Colonic mucosa (tissue), 4 donors: Measurements from ENCODE around the gene PLCB1. TPM values are rescaled to one million over a fixed set of nuclear protein-coding genes. Genes with fewer than 3 reads are reported as not detected.

ENCODE experiments used
- DNase-seq: peaks from one replicate; pipeline ENCODE4 v3.0.0-alpha.2; 2020
- H3K27ac ChIP-seq: fragments of 200-600 bp; one replicate; pipeline ENCODE4 v1.8.0; 2021
- H3K27me3 ChIP-seq: fragments of 200-600 bp; one replicate; pipeline ENCODE4 v1.8.0; 2021
- H3K36me3 ChIP-seq: fragments of 200-600 bp; one replicate; pipeline ENCODE4 v1.8.0; 2021
- H3K4me1 ChIP-seq: fragments of 200-600 bp; one replicate; pipeline ENCODE4 v1.8.0; 2021; ENCODE audit warnings: mild to moderate bottlenecking
- H3K4me3 ChIP-seq: fragments of 200-600 bp; one replicate; pipeline ENCODE4 v1.8.0; 2021
- H3K9ac ChIP-seq, 2 donors: one replicate each; pipeline ENCODE4 v1.7.0; 2013; ENCODE audit warnings: control low read depth in 2 of 2, low read depth in 2 of 2, low read length in 2 of 2
- H3K9me3 ChIP-seq: fragments of 200-600 bp; one replicate; pipeline ENCODE4 v1.8.0; 2021
- intact Hi-C: fragments of 100-400 bp; cut with DNase I; formaldehyde crosslinking; loops from one replicate; pipeline ENCODE4 v1.14.1; 2022
- total RNA-seq, 2 donors: library from RNA; stranded (reverse); fragmentation: NEBNext Ultra II Directional in 1 of 2; extraction: Animal tissue kit (Norgen Biotek cat#: 25700) in 1 of 2; gene quantifications; one replicate each; pipeline ENCODE4 v1.2.1, GENCODE V29; 2021
- TF ChIP-seq, protein P1 (sequence below): fragments of 200-600 bp; IDR thresholded peaks from one replicate; pipeline ENCODE4 v1.8.0; 2022; ENCODE audit warnings: antibody characterized with exemption, mild to moderate bottlenecking
- donor health status: healthy.
- donor health status: DM: no; HTN: no; CAD: no.
- donor health status: DM: no; HTN: no; CAD: no.

Gene PLCB1
- total RNA-seq, 2 donors from 2014 or later = 8.3 to 9.6 TPM

DNA sequence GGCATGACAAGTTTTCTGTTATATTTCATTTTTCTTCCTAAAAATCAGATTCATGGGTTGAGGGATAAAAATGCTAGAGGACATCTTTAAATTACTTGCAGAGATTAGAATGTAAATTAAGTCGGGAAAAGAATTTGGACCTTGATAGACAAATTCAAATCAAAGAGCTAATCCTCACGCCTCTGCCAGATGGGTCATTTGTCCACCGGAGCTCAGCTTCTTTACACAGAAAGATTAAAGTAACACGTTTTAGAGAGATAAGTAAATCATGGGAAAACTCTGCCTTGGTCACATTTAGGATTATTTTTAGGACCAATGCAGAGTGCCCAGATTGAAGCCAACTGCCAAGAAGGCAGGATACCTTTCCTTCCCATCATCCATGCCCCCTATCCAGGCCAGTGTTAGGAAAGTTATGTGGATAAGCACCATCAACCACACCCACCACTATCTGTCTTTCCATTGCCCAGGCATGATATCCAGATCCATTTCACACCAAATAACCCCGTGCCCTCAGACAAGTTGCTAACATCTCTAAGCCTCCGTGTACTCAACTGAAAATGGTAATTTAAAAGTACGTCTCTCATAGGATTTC is 539.4 kb downstream of the PLCB1 start:
- no peak for DNase-seq
- Histone ChIP-seq H3K9ac (no peak overlapping the region), H3K36me3 (no peaks in the 10 kb centered on the region), H3K27ac (no peak overlapping the region), H3K4me1 (no peaks in the 10 kb centered on the region), H3K9me3 (no peaks in the 10 kb centered on the region), H3K27me3 (no peaks in the 10 kb centered on the region), H3K4me3 (no peak overlapping the region)
- intact Hi-C loops = no loop called here
- TF ChIP-seq, protein P1, sequence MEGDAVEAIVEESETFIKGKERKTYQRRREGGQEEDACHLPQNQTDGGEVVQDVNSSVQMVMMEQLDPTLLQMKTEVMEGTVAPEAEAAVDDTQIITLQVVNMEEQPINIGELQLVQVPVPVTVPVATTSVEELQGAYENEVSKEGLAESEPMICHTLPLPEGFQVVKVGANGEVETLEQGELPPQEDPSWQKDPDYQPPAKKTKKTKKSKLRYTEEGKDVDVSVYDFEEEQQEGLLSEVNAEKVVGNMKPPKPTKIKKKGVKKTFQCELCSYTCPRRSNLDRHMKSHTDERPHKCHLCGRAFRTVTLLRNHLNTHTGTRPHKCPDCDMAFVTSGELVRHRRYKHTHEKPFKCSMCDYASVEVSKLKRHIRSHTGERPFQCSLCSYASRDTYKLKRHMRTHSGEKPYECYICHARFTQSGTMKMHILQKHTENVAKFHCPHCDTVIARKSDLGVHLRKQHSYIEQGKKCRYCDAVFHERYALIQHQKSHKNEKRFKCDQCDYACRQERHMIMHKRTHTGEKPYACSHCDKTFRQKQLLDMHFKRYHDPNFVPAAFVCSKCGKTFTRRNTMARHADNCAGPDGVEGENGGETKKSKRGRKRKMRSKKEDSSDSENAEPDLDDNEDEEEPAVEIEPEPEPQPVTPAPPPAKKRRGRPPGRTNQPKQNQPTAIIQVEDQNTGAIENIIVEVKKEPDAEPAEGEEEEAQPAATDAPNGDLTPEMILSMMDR = no peak

DNA sequence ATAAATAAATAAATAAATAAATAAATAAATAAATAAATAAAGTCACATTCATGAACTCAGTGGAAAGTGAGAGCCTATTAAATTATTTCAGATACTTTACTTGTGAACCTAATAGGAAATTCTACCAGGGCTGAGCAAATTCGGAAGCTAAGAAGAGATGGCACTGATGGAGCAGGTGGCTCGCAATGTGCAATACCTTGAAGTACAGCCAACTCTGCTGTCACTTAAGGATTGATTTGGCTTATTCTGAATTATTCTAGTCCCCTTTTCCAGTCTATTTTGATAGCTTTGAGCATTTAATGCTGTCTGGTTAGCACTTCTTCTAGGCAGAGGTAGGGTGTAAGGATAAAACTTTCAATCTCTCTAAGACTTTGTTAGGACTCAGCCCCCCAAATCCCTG is 541.0 kb downstream of the PLCB1 start:
- H3K36me3 ChIP-seq = no peaks in the 10 kb centered on the region
- H3K4me1 ChIP-seq = no peaks in the 10 kb centered on the region
- no peak for DNase-seq
- no peak overlapping the region for H3K27ac ChIP-seq
- TF ChIP-seq, protein P1 = no peak
- H3K9me3 ChIP-seq = no peaks in the 10 kb centered on the region
- H3K9ac ChIP-seq = no peak overlapping the region
- H3K4me3 ChIP-seq = no peak overlapping the region
- intact Hi-C loops = no loop called here
- H3K27me3 ChIP-seq = no peaks in the 10 kb centered on the region

DNA sequence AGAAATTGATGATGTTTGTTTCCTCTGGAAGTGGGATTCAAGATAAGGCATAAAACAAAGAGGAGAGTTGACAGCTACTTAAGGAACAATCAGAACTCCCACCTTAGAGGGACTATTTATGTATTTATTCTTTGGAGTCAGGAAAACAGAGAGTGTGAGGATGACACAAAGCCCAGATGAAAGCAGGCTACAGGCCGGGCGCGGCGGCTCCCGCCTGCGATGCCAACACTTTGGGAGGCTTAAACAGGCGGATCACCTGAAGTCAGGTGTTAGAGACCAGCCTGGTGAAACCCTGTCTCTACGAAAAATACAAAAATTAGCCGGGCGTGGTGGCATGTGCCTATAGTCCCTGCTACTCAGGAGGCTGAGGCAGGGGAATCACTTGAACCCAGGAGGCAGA is 543.8 kb downstream of the PLCB1 start:
- Histone ChIP-seq H3K9me3 (no peaks in the 10 kb centered on the region), H3K9ac (no peak overlapping the region), H3K27ac (no peak overlapping the region), H3K27me3 (no peaks in the 10 kb centered on the region), H3K36me3 (no peaks in the 10 kb centered on the region), H3K4me1 (no peaks in the 10 kb centered on the region), H3K4me3 (no peak overlapping the region)
- DNase-seq = no peak
- TF ChIP-seq, protein P1 = no peak
- intact Hi-C loops = no loop called here

DNA sequence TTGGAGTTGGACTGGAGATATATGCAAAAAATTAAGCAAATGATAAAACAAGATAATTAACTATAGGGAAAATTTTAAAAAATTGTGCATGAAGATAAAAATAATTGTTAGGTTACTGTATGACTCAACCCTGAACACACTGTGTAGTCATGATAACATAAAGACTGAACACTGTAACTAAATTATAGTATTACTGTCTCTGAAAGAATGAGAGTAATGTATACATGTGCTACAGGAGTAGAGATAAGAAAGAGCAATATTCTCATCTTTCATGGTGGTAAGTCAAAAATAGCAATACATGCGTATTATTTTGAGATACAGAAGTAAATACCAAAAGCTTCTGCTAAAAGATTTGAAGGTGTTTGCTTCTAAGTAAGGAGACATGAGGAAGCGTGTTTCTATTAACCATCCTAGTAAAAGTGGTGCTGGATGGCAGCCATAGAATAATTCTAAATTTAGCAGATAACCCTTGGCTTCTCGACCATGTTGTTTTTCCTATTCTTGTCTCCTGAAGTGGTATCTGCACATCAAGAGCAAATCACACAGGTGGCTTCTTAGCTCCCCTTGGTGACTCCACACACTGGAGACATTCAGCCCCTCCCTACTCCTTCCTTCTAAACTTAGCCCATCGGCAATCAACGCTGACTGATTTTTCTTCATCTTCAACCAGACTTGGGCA is 546.2 kb downstream of the PLCB1 start:
- no peak for DNase-seq
- intact Hi-C loops = no loop called here
- no peak overlapping the region for H3K9ac ChIP-seq
- TF ChIP-seq, protein P1 = no peak
- H3K4me3 ChIP-seq = no peak overlapping the region
- no peaks in the 10 kb centered on the region for H3K36me3 ChIP-seq
- H3K27me3 ChIP-seq = no peaks in the 10 kb centered on the region
- no peak overlapping the region for H3K27ac ChIP-seq
- no peaks in the 10 kb centered on the region for H3K4me1 ChIP-seq
- no peaks in the 10 kb centered on the region for H3K9me3 ChIP-seq

DNA sequence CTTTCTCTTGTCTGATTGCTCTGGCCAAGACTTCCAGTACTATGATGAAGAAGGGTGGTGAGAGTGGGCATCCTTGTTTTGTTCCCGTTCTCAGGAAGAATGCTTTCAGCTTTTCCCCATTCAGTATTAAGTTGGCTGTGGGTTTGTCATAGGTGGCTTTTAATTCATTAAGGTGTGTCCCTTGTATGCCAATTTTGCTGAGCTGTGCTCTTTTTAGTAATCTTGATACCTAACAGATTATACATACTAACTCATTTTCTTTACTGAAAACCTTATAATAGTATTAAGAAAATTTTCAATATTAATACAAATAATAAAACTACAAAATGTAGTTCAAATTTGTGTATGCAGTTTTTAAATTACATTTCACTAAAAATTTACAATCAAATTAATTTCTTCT is 557.3 kb downstream of the PLCB1 start:
- H3K36me3 ChIP-seq = no peaks in the 10 kb centered on the region
- TF ChIP-seq, protein P1 = no peak
- no peak for DNase-seq
- no peak overlapping the region for H3K4me3 ChIP-seq
- no peaks in the 10 kb centered on the region for H3K9me3 ChIP-seq
- H3K27ac ChIP-seq = no peak overlapping the region
- intact Hi-C loops = no loop called here
- no peak overlapping the region for H3K9ac ChIP-seq
- H3K4me1 ChIP-seq = no peaks in the 10 kb centered on the region
- no peaks in the 10 kb centered on the region for H3K27me3 ChIP-seq
